ENCODE results near the gene NPC1L1. TPM values are rescaled to one million over a fixed set of nuclear protein-coding genes. Genes with fewer than 3 reads are reported as not detected.

Gene NPC1L1
- total and polyA plus RNA-seq, 2 of the 13 experiments (the other 11 are each of a cell fraction or from before 2014, with no cell fraction given), result 4.8 to 14.5 TPM

GRCh38 chr7:44573464-44574286 is 32.5 kb upstream of the NPC1L1 start, which contains the start of gene DDX56 (continued):
- TF ChIP-seq BORCS8-MEF2B (CRISPR knock-in tag; IDR thresholded peaks at IDR 0.05) (peak; percentile 89), ZNF788 (CRISPR knock-in tag; IDR thresholded peaks at IDR 0.05; ENCODE audit: borderline replicate concordance) (peak; percentile 63; the same call in 1 of the 2 replicates), NFIC (IDR thresholded peaks at IDR 0.05; ENCODE audit: low read length) (no peak), HNF1A (IDR thresholded peaks at IDR 0.05; ENCODE audit: low read depth) (no peak), HNF1A (CRISPR knock-in tag; IDR thresholded peaks at IDR 0.05; ENCODE audit: borderline replicate concordance) (peak; percentile 61), EED (CRISPR knock-in tag; IDR thresholded peaks at IDR 0.05) (peak; percentile 90; the same call in 1 of the 2 replicates), ZNF879 (CRISPR knock-in tag; IDR thresholded peaks at IDR 0.05) (0 out of 2 replicates have a peak, but pooled peaks have one; percentile 59), ZNF17 (CRISPR knock-in tag; IDR thresholded peaks at IDR 0.05) (no peak), USF2 (IDR thresholded peaks at IDR 0.05; ENCODE audit: low read depth, low read length) (no peak), USF2 (CRISPR knock-in tag; IDR thresholded peaks at IDR 0.05; ENCODE audit: borderline replicate concordance) (no peak), ZNF446 (CRISPR knock-in tag; IDR thresholded peaks at IDR 0.05) (0 out of 2 replicates have a peak, but pooled peaks have one; percentile 62), ZNF761 (CRISPR knock-in tag; conservative IDR thresholded peaks at IDR 0.05) (peak; percentile 93), RAD21 (CRISPR knock-in tag; IDR thresholded peaks at IDR 0.05) (peak; percentile 54), ZMYM3 (CRISPR knock-in tag; IDR thresholded peaks at IDR 0.05) (peak; percentile 25; the same call in 1 of the 2 replicates), ZNF605 (CRISPR knock-in tag; IDR thresholded peaks at IDR 0.05) (peak; percentile 89), IKZF1 (IDR thresholded peaks at IDR 0.05) (no peak), ZNF432 (CRISPR knock-in tag; IDR thresholded peaks at IDR 0.05; ENCODE audit: borderline replicate concordance) (no peak)

Data from HepG2 (cell line).